Embryonic facial prominence (tissue), 1 donor: ENCODE measurements around the gene M1AP.

Experiments used
- DNase-seq: peaks from one replicate; pipeline ENCODE4 v3.0.0-alpha.2; 2016; ENCODE audit errors: extremely low spot score

M1AP gene

GRCh38 chr2:74546004-74546403 lies 102.1 kb downstream of the M1AP start:
- no peak for DNase-seq

GRCh38 chr2:74544634-74545033 lies 103.5 kb downstream of the M1AP start:
- DNase-seq: no peak

DNA sequence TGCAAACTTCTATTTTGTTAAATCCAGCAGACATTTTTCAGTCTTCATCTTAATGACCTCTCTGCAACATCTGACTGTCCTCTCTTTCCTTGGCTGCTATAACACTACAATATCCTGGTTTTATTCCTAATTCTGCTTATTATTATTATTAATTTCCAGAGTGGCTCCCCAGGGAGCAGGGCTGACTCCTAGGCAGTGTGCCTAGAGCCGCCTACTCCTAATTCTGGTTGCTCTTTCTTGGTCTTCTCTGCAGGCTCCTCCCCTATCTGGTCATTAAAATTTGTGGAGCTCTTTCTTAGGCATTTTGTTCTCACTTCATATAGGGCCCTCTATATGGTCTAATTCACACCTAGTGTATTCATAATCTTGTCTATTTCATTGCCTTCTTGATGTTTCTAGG lies 105.2 kb downstream of the M1AP start:
- DNase-seq: no peak

DNA sequence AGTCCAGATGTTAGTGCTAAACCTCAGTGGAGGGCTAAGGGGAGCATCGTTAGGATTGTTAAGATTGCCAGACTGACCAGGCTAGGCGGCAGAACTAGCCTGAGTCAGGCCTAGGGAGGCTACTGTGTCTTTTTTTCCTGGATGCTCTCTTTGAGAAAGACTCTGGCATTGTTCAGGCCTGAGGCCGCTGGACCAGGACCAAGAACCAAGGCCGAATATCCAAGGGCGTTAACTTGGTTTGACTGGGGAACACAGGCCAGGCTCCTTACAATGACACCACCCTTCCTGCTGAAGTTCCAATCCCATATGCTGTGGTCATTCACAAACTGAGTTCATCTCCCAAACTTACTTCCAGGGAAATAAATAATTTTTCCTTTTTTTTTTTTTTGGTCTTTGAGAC lies 107.8 kb downstream of the M1AP start:
- DNase-seq: no peak

- no peak for DNase-seq
These were observed 109.2 kb downstream of the M1AP start for GRCh38 chr2:74538881-74539339.

- DNase-seq: no peak
These were observed 111.0 kb downstream of the M1AP start for GRCh38 chr2:74537140-74537539.

GRCh38 chr2:74536166-74536950 lies 111.8 kb downstream of the M1AP start:
- no peak for DNase-seq

- DNase-seq: no peak
These were observed 112.6 kb downstream of the M1AP start for GRCh38 chr2:74535440-74535965.

DNA sequence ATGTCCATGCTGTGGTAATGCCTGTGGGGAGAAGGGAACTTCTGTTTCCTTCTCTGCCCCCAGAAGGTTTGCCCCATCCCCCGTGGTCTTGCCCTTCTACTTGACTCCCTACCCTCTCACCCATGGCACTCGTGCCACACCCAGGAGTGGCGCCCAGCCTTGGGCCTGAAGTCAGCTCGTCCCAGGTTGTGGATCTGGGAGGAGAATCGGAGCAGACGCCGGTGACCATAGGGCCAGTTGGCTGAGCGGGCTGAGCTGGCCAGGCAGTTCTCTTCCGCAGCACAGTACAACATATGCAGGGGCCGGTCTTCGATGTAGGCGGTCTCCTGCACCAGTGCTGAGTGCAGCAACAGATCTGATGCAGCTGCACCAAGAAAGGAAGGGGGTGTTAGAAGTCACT lies 113.7 kb downstream of the M1AP start:
- no peak for DNase-seq

DNA sequence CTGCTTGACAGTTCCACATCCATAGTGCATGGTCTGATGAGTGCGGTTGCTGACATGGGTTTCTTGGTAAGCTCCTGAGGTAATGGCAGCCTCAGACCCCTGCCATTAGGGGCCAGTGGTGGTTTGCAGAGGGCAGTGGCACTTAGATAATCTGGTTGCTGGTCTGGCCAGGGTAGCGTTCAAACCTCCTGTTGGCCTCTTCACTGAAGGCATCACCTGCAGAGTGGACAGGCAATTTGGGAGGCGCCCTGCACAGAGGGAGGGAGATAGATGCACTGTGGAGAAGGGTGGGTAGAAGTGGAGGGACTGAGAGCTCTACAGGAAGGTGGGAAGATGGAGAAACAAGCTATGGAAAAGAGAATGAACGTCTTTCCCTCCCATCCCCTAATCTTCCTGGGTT lies 114.7 kb downstream of the M1AP start:
- DNase-seq: no peak

- DNase-seq: no peak
These were observed 115.9 kb downstream of the M1AP start for GRCh38 chr2:74532222-74532621.

- no peak for DNase-seq
These were observed 116.5 kb downstream of the M1AP start for GRCh38 chr2:74531666-74532065.

- DNase-seq: no peak
These were observed 117.6 kb downstream of the M1AP start for GRCh38 chr2:74530239-74531187.

DNA sequence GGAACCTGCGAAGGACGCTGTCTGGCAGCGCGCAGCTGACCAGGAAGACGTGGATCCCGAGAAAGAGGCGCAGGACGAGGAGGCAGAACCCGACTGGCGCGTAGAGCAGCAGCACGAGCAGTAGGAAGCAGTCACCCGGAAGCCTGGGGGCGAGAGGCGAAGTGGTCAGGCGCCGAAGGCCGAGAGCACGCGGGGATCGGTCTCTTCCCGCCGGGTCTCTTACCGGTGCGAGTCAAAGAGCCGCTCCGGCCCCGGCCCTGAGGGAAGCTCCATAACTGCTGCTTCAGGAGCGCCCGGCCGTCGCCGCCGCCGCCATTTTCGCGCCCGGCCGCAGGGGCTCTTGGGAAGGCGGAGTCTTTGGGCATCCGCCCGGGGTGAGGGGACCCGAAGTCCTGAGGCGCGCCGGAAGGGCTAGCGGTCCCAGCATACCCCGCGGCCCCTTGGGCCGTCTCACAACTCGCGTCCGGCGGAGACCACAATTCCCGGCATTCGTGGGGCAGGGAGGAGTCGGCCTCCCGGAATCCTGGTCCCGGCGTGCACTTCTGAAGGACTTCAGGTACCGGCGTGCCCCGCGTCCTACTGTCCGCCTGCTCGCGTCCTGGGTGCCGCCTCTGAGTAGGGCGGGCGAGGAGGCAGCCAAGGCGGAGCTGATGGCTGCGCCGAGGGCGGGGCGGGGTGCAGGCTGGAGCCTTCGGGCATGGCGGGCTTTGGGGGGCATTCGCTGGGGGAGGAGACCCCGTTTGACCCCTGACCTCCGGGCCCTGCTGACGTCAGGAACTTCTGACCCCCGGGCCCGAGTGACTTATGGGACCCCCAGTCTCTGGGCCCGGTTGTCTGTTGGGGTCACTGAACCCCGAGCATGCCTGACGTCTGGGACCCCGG lies 118.5 kb downstream of the M1AP start, which contains the start of the genes AUP1 and HTRA2:
Gene AUP1 (minus strand): TSS at position 350 of the 882 bp plus-strand sequence. CDS start 77 bp downstream, at position 273.
Gene HTRA2 (plus strand): TSS at position 577 of the 882 bp plus-strand sequence. CDS start 74 bp downstream, at position 651.
- peak; percentile 87 for DNase-seq

GRCh38 chr2:74528600-74529356 lies 119.4 kb downstream of the M1AP start:
- no peak for DNase-seq

GRCh38 chr2:74527741-74528140 lies 120.4 kb downstream of the M1AP start:
- DNase-seq: no peak

GRCh38 chr2:74526649-74527230 lies 121.4 kb downstream of the M1AP start:
- no peak for DNase-seq

DNA sequence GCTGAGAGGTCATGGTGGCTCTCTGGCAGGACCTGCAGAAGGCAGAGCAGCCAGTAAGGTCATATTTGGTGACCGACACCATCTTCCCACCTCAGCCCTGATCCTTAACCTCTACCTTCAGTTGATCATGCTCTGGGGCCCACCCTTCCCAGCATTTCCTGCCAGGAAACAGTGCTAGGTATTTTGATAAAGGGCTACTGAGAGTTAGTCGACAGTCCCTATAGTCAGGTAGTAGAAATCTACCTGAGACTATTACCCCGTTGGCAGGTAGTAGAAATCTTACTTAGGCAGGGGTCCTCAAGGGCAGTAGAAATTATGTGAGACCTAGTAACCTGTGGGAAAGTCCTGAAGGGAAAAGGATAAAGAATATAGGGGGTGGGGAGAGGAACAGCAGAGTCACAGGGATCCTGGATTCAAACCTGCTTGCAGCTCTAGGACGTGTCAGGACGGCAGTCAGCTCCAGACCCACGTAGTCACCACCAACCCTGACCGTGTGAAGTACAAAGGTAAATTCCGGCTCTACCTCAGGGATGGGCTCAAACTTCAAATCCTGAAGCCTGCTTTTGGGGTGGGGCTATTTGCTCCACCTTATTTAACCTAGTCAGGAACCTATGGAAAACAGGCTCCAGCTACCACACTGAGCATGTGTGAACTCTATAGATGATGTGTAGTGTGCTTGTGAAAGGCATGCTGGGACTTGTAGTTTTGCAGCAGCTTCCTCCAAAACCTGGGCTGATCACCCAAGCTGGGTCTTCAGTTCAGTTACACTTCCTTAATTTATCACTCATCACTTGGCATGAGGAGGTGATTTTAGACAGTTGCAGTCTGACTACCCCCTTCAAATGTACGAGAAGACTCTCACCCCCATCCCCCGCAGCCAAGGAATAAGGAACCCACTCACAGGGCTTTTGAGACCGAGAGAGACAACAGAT lies 122.1 kb downstream of the M1AP start, which contains the start of gene DQX1:
Gene DQX1 (minus strand): TSS at position 515 of the 932 bp plus-strand sequence. CDS start 502 bp downstream, at position 13.
- no peak for DNase-seq
